BJ (cell line): Measurements from ENCODE around the gene GABRE. TPM values are rescaled to one million over a fixed set of nuclear protein-coding genes. Genes with fewer than 3 reads are reported as not detected.

ENCODE experiments used
- CTCF ChIA-PET: fragments of 350-600 bp; formaldehyde crosslinking; extraction: SDS; loops from one replicate; lab custom pipeline; 2021; ENCODE audit warnings: antibody characterized with exemption, inconsistent platforms; lab: Yijun Ruan, JAX
- POLR2A ChIA-PET: fragments of 300-600 bp; sonication (Branson Sonifier 250); formaldehyde crosslinking; extraction: SDS; loops from one replicate; lab custom pipeline; 2021; ENCODE audit warnings: antibody characterized with exemption; lab: Charles Lee
- DNase-seq: peaks from one replicate; pipeline ENCODE4 v3.0.0-alpha.2; 2011; ENCODE audit warnings: low read depth
- H3K27me3 ChIP-seq: 2 replicates; pipeline ENCODE4 v1.6.0; 2011; ENCODE audit warnings: low read length; ENCODE audit not compliant: control insufficient read depth, insufficient read depth
- H3K36me3 ChIP-seq: 2 replicates; pipeline ENCODE4 v1.5.1; 2011; ENCODE audit warnings: low read length; ENCODE audit not compliant: control insufficient read depth, insufficient read depth
- H3K4me3 ChIP-seq: 2 replicates; pipeline ENCODE4 v1.5.1; 2011; ENCODE audit warnings: low read depth, mild to moderate bottlenecking, control low read depth, low read length
- polyA plus RNA-seq: library from polyadenylated mRNA; depleted of rRNA; stranded (reverse); fragments of >200 nt; gene quantifications from 2 replicates; pipeline ENCODE4 v1.2.3, GENCODE V29; 2011
- TF ChIP-seq, protein P1 (sequence below): IDR thresholded peaks from 2 replicates; pipeline ENCODE4 v1.5.1; 2011; ENCODE audit warnings: low read depth, mild to moderate bottlenecking, control low read depth, inconsistent platforms, low read length, moderate library complexity; ENCODE audit not compliant: insufficient read depth

GABRE gene
- polyA plus RNA-seq, 1 experiment: 37.8 TPM

- POLR2A ChIA-PET: interaction anchor here (0.6 to 2.1 kb wide), 2 partner anchors 147 to 220 kb away, joined by 3 to 6 read pairs; no protein-coding TSS in a partner anchor
- CTCF ChIA-PET: interaction anchor here (1.2 to 1.4 kb wide), 2 partner anchors 220 to 662 kb away, joined by 3 to 5 read pairs; no protein-coding TSS in a partner anchor
Observed at GRCh38 chrX:151973060-151973661, 1.3 kb downstream of the GABRE start.

GRCh38 chrX:151970661-151971060, 3.8 kb downstream of the GABRE start:
- Histone ChIP-seq H3K36me3 (peaks cover 14% of the 10 kb centered on the region), H3K27me3 (peaks cover 2% of the 10 kb centered on the region; the same call in 1 of the 2 replicates), H3K4me3 (no peak overlapping the region)
- POLR2A ChIA-PET: no interaction called here
- TF ChIP-seq, protein P1, sequence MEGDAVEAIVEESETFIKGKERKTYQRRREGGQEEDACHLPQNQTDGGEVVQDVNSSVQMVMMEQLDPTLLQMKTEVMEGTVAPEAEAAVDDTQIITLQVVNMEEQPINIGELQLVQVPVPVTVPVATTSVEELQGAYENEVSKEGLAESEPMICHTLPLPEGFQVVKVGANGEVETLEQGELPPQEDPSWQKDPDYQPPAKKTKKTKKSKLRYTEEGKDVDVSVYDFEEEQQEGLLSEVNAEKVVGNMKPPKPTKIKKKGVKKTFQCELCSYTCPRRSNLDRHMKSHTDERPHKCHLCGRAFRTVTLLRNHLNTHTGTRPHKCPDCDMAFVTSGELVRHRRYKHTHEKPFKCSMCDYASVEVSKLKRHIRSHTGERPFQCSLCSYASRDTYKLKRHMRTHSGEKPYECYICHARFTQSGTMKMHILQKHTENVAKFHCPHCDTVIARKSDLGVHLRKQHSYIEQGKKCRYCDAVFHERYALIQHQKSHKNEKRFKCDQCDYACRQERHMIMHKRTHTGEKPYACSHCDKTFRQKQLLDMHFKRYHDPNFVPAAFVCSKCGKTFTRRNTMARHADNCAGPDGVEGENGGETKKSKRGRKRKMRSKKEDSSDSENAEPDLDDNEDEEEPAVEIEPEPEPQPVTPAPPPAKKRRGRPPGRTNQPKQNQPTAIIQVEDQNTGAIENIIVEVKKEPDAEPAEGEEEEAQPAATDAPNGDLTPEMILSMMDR: no peak
- CTCF ChIA-PET: interaction anchor here (0.7 to 1.8 kb wide), 2 partner anchors 145 to 662 kb away, joined by 3 to 4 read pairs; no protein-coding TSS in a partner anchor
- DNase-seq: peak; percentile 82

More at GRCh38 chrX:151973060-151973661, 1.3 kb downstream of the GABRE start:
- Histone ChIP-seq H3K27me3 (peaks cover 2% of the 10 kb centered on the region; the same call in 1 of the 2 replicates), H3K4me3 (peak overlapping the region; percentile 77), H3K36me3 (peaks cover 9% of the 10 kb centered on the region)
- DNase-seq: no peak
- TF ChIP-seq, protein P1: no peak

GRCh38 chrX:151970027-151970426, 4.4 kb downstream of the GABRE start:
- Histone ChIP-seq H3K27me3 (no peaks in the 10 kb centered on the region), H3K4me3 (no peak overlapping the region), H3K36me3 (peaks cover 14% of the 10 kb centered on the region)
- ChIA-PET POLR2A (no interaction called here), CTCF (interaction anchor here (0.7 to 1.8 kb wide), 2 partner anchors 145 to 663 kb away, joined by 3 to 4 read pairs; no protein-coding TSS in a partner anchor)
- no peak for DNase-seq
- TF ChIP-seq, protein P1: no peak

GRCh38 chrX:151966236-151966635, 8.2 kb downstream of the GABRE start:
- Histone ChIP-seq H3K4me3 (no peak overlapping the region), H3K27me3 (no peaks in the 10 kb centered on the region), H3K36me3 (peaks cover 14% of the 10 kb centered on the region)
- POLR2A ChIA-PET: no interaction called here
- CTCF ChIA-PET: no interaction called here
- no peak for DNase-seq
- TF ChIP-seq, protein P1: no peak

DNA sequence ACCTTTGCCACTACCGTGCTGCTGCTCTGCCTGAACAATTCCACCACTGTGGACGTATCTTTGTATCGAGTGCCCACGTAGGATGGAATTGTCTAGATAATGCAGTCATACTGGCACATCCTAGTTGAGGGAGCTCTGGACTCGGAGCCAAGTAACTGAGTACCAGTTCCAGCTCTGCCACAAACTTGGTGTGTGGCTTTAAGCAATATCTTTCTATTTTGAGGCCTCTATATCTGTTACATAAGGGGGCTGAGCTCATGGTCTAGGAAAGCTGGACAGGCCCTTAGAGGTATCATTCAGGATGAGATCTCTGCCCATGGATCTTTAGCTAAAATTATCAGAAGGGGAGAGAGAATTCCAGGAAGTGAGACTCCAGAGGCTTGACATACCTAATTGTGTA, 12.4 kb downstream of the GABRE start:
- H3K36me3 ChIP-seq: peaks cover 10% of the 10 kb centered on the region
- H3K4me3 ChIP-seq: no peak overlapping the region
- TF ChIP-seq, protein P1: no peak
- no peak for DNase-seq
- ChIA-PET CTCF (no interaction called here), POLR2A (no interaction called here)
- H3K27me3 ChIP-seq: no peaks in the 10 kb centered on the region
